NB4 (cell line): Measurements from ENCODE around the gene PRKG1.

Source experiments
- DNase-seq: peaks from one replicate; pipeline ENCODE4 v3.0.0; 2010; ENCODE audit warnings: low read depth
- H3K4me3 ChIP-seq: one replicate; pipeline ENCODE4 v1.5.1; 2011; ENCODE audit warnings: mild to moderate bottlenecking, low read depth, low read length, moderate library complexity
- MYC ChIP-seq: IDR thresholded peaks from 2 replicates; pipeline ENCODE4 v1.6.1; 2011; ENCODE audit warnings: low read depth, low read length
- POLR2A ChIP-seq: IDR thresholded peaks from 2 replicates; pipeline ENCODE4 v1.6.1; 2011; ENCODE audit warnings: mild to moderate bottlenecking; ENCODE audit not compliant: insufficient read length; ENCODE audit errors: extremely low read depth
- TF ChIP-seq, protein P1 (sequence below): IDR thresholded peaks from one replicate; pipeline ENCODE4 v1.5.1; 2012; ENCODE audit warnings: low read depth, low read length
- TF ChIP-seq, protein P2 (sequence below): IDR thresholded peaks from 2 replicates; pipeline ENCODE4 v1.6.1; 2011; ENCODE audit warnings: low read depth, low read length

The PRKG1 gene

DNA sequence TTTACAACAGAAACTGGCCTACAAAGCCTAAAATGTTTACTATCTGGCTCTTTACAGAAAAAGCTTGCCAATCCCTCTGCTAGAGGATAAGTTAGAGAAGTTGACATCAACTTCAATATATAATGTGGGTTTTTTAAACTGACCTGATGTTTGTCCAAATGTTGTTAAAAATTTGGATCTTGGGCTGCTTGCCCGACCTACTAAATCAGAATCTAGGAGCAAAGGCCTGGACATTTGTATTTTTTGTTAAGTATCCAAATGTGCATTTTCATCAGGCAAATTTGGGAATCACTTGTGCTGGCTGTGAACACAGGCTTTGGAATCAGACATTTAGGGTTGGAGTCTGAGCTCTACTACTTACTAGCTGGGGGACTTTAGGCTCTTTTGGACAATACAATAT is 877.8 kb downstream of the PRKG1 start:
- TF ChIP-seq MYC (no peak), POLR2A (no peak)
- TF ChIP-seq, protein P1, sequence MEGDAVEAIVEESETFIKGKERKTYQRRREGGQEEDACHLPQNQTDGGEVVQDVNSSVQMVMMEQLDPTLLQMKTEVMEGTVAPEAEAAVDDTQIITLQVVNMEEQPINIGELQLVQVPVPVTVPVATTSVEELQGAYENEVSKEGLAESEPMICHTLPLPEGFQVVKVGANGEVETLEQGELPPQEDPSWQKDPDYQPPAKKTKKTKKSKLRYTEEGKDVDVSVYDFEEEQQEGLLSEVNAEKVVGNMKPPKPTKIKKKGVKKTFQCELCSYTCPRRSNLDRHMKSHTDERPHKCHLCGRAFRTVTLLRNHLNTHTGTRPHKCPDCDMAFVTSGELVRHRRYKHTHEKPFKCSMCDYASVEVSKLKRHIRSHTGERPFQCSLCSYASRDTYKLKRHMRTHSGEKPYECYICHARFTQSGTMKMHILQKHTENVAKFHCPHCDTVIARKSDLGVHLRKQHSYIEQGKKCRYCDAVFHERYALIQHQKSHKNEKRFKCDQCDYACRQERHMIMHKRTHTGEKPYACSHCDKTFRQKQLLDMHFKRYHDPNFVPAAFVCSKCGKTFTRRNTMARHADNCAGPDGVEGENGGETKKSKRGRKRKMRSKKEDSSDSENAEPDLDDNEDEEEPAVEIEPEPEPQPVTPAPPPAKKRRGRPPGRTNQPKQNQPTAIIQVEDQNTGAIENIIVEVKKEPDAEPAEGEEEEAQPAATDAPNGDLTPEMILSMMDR = no peak
- TF ChIP-seq, protein P2, sequence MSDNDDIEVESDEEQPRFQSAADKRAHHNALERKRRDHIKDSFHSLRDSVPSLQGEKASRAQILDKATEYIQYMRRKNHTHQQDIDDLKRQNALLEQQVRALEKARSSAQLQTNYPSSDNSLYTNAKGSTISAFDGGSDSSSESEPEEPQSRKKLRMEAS = no peak
- no peak for DNase-seq
- no peak overlapping the region for H3K4me3 ChIP-seq

DNA sequence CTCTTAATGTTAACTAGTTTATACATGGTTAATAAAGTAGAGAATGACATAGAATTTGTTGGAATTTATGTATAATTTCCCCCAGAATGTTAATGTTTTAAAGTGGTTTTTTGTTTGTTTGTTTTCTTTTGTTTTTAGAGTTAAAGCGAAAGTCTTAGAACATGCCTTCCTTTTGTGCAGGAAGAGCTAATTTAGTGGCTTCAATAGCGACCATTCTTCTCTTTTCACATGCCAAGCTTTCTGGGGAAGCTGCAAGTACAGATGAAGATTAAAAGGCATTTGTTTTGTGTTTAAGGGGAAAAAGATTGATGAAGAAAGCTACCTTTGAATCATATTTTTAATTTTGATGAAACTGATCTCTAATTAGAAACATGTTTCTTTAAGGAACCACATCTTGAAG is 881.4 kb downstream of the PRKG1 start:
- TF ChIP-seq, protein P2 = no peak
- no peak for TF ChIP-seq MYC
- TF ChIP-seq POLR2A = no peak
- TF ChIP-seq, protein P1 = no peak
- no peak for DNase-seq
- no peak overlapping the region for H3K4me3 ChIP-seq

DNA sequence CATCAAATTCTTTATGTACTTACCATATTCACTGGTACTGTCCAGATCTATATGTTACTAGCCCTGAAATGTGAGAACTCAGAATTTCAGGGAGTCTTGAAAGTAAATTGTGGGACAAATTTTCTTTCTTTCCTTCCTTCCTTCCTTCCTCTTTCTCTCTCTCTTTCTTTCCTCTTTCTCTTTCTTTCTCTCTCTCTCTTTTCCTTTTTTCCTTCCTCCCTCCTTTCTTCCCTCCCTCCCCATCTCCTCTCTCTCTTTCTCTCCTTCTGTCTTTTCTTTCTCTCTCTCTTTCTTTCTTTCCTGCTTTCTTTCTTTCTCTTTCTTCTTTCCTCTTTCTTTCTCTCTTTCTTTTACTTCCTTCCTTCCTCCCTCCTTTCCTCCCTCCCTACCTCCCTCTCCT is 882.5 kb downstream of the PRKG1 start:
- no peak for DNase-seq
- no peak overlapping the region for H3K4me3 ChIP-seq
- TF ChIP-seq, protein P1 = no peak
- TF ChIP-seq POLR2A (no peak), MYC (no peak)
- TF ChIP-seq, protein P2 = no peak

DNA sequence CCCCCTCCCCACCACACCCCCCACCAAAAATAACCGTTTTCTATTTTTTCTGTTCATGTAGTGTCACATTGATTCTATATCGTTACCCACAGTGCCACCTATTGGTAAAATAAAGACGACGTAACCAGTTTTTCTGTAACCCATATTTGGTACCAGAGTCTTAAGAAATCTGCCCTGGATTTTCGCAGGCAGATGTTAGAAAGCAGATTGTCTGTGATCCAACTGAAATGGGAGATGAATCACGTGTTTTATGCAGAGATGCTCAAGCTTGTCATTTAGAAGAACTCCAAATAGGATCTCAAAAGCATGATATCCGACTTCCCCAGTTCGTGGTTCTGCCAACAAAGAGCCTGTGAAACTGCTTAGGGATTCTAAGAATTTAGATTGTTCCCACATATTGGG is 886.2 kb downstream of the PRKG1 start:
- DNase-seq = peak; percentile 35
- TF ChIP-seq, protein P2 = peak; percentile 48
- TF ChIP-seq POLR2A (no peak), MYC (no peak)
- TF ChIP-seq, protein P1 = peak; percentile 37
- no peak overlapping the region for H3K4me3 ChIP-seq

DNA sequence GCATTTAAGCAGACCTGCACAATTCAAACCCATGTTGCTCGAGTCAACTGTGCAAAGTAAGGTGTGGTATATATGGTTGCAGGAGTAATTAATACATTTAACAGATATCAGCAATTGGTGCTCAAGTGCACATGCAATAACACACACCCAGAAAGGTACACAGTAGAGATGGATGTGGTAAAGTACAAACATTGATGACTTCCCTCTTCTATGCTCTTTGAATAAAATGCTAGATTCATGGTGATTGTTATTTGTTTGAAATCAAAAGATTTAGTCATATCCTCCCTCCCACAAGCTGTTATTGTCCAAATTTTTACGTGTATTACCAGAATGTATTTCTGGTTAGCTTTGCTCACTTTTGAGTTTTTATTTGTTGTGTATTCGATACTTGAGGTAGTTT is 887.1 kb downstream of the PRKG1 start:
- H3K4me3 ChIP-seq = no peak overlapping the region
- DNase-seq = no peak
- TF ChIP-seq POLR2A (no peak), MYC (no peak)
- TF ChIP-seq, protein P1 = no peak
- TF ChIP-seq, protein P2 = no peak

DNA sequence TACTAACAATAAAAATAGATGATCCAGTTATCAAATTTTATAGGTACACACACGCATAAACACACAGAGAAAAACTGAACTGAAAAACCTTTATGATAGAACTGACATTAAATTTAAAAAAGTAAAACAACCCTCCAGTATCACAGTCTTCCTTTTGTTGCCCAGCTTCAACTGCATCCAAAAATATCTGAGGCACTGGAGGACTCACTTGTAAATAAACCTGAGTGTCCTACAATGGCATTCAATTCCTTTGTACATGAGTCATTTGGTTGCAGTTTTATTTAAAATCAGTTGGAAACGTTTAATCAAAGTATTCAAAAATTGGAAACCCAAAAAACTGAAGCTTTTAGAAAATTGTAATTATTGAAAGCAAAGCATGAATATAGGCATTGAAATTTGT is 890.3 kb downstream of the PRKG1 start:
- no peak for DNase-seq
- TF ChIP-seq POLR2A = no peak

More for the DNA sequence above, 890.3 kb downstream of the PRKG1 start:
- H3K4me3 ChIP-seq = no peak overlapping the region
